ENCODE results near the gene DTX3L.

GRCh38 chr3:122589297-122589696 lies 25.2 kb downstream of the DTX3L start:
- TF ChIP-seq SP1 (IDR thresholded peaks at IDR 0.05; ENCODE audit: low read depth, low read length) (no peak), FOS (IDR thresholded peaks at IDR 0.05; ENCODE audit: borderline replicate concordance, extremely low read depth, insufficient read length) (no peak), CEBPB (IDR thresholded peaks at IDR 0.05; ENCODE audit: borderline replicate concordance in 1 of 2, low read depth in 2 of 2, low read length in 2 of 2) (peak in 1 of 2 experiments; percentile 59; a peak in 1 of 4 replicates), MAX (IDR thresholded peaks at IDR 0.05; ENCODE audit: low read depth, low read length) (no peak), HDAC6 (IDR thresholded peaks at IDR 0.05; ENCODE audit: unreplicated experiment) (no peak), POLR2A (IDR thresholded peaks at IDR 0.05; ENCODE audit: low read depth, low read length) (no peak), CTCF (IDR thresholded peaks at IDR 0.05 in 2 of 3, conservative IDR thresholded peaks at IDR 0.05 in 1 of 3; ENCODE audit: control insufficient read depth in 2 of 3, extremely low read depth in 1 of 3, insufficient read depth in 1 of 3, low read depth in 3 of 3, low read length in 3 of 3) (no peak), YY1 (IDR thresholded peaks at IDR 0.05; ENCODE audit: low read depth, low read length) (no peak), TAF1 (IDR thresholded peaks at IDR 0.05; ENCODE audit: borderline replicate concordance, low read depth, low read length) (no peak), SRF (IDR thresholded peaks at IDR 0.05; ENCODE audit: low read depth in 2 of 2, low read length in 2 of 2) (no peak)
